Stimulated activated CD4-positive, alpha-beta T cell treated with anti-CD3 and anti-CD28 coated beads, Interleukin-2, amount 100 ng/mL, for 48 hours (primary cell): Measurements from ENCODE around the gene FADS3.

ENCODE experiments used
- DNase-seq, 2 donors: peaks; one replicate each; pipeline ENCODE4 v3.0.0-alpha.2; 2020

FADS3 gene

GRCh38 chr11:61913699-61914395, 22.5 kb upstream of the FADS3 start:
- no peak for DNase-seq

- no peak for DNase-seq
These were observed 21.8 kb upstream of the FADS3 start for GRCh38 chr11:61912991-61913698.

- DNase-seq: no peak
These were observed 21.2 kb upstream of the FADS3 start for GRCh38 chr11:61912530-61912898.

GRCh38 chr11:61911701-61912529, 20.6 kb upstream of the FADS3 start:
- no peak for DNase-seq

GRCh38 chr11:61911128-61911700, 19.9 kb upstream of the FADS3 start:
- DNase-seq: no peak

- no peak for DNase-seq
These were observed 19.1 kb upstream of the FADS3 start for GRCh38 chr11:61910187-61911127.

- no peak for DNase-seq
These were observed 17.5 kb upstream of the FADS3 start for GRCh38 chr11:61908730-61909316.

GRCh38 chr11:61907871-61908729, 16.8 kb upstream of the FADS3 start:
- no peak for DNase-seq

GRCh38 chr11:61907282-61907681, 15.9 kb upstream of the FADS3 start:
- DNase-seq: no peak

GRCh38 chr11:61906522-61906909, 15.2 kb upstream of the FADS3 start:
- DNase-seq: no peak

- DNase-seq: no peak
These were observed 14.6 kb upstream of the FADS3 start for GRCh38 chr11:61905801-61906521.

GRCh38 chr11:61905067-61905696, 13.8 kb upstream of the FADS3 start:
- no peak for DNase-seq

- DNase-seq: no peak
These were observed 13.2 kb upstream of the FADS3 start for GRCh38 chr11:61904539-61905048.

- DNase-seq: no peak
These were observed 12.5 kb upstream of the FADS3 start for GRCh38 chr11:61903845-61904244.

- no peak for DNase-seq
These were observed 11.0 kb upstream of the FADS3 start for GRCh38 chr11:61902313-61902712.

- DNase-seq: no peak
These were observed 10.1 kb upstream of the FADS3 start for GRCh38 chr11:61901397-61901796.

GRCh38 chr11:61900251-61900650, 8.9 kb upstream of the FADS3 start:
- DNase-seq: no peak

- DNase-seq: peak; percentile 94 to 98
These were observed 7.9 kb upstream of the FADS3 start for GRCh38 chr11:61899146-61899841.

GRCh38 chr11:61898247-61898582, 6.9 kb upstream of the FADS3 start:
- DNase-seq: no peak
